Thyroid gland (tissue), 4 donors: ENCODE measurements around the gene POLK. TPM values are rescaled to one million over a fixed set of nuclear protein-coding genes. Genes with fewer than 3 reads are reported as not detected.

ENCODE experiments used
- DNase-seq, 2 donors: peaks; one replicate each; pipeline ENCODE4 v3.0.0-alpha.2; 2019
- H3K27ac ChIP-seq, 3 donors: fragments of 200-600 bp; sonication (generic); 1 replicate in 2 of 3; 2 replicates in 1 of 3; pipeline ENCODE4 v1.5.1; 2016 to 2019; ENCODE audit warnings: mild to moderate bottlenecking in 1 of 3, moderate library complexity in 1 of 3
- H3K27me3 ChIP-seq: fragments of 200-600 bp; sonication (generic); one replicate; pipeline ENCODE4 v1.5.1; 2019
- H3K36me3 ChIP-seq, 2 donors: fragments of 200-600 bp; sonication (generic); one replicate each; pipeline ENCODE4 v1.5.1; 2016 to 2019
- H3K4me1 ChIP-seq, 2 donors: fragments of 200-600 bp; sonication (generic); one replicate each; pipeline ENCODE4 v1.5.1; 2017 to 2019
- H3K4me3 ChIP-seq, 3 donors: fragments of 200-600 bp; sonication (generic); replicated peaks in 1 of 3; 1 replicate in 2 of 3; 2 replicates in 1 of 3; pipeline ENCODE4 v1.5.1; 2016; ENCODE audit warnings: mild to moderate bottlenecking in 1 of 3
- H3K9me3 ChIP-seq: fragments of 200-600 bp; sonication (generic); one replicate; pipeline ENCODE4 v1.5.1; 2017
- POLR2A ChIP-seq, 2 donors: fragments of 450-650 bp; IDR thresholded peaks; one replicate each; pipeline ENCODE4 v1.6.1; 2017; ENCODE audit warnings: antibody characterized with exemption in 2 of 2, mild to moderate bottlenecking in 2 of 2, moderate library complexity in 1 of 2
- WGBS, 2 donors: methylation state at CpG; one replicate each; pipeline ENCODE4 v1.1.5; 2017; 5-methylcytosine and 5-hydroxymethylcytosine counted together
- intact Hi-C: fragments of 100-400 bp; cut with DNase I; formaldehyde crosslinking; loops from one replicate; pipeline ENCODE4 v1.15.1; 2023
- total RNA-seq, 4 donors: library from RNA; depleted of rRNA; stranded (reverse); fragments of >200 nt; gene quantifications; one replicate each; pipeline ENCODE4 v1.2.3, GENCODE V29; 2016
- TF ChIP-seq, protein P1 (sequence below), 6 experiments: fragments of 200-600 bp in 3 of 6; fragments of 450-650 bp in 3 of 6; sonication (generic) in 3 of 6; IDR thresholded peaks; one replicate each; pipeline ENCODE4 v1.5.1; 2016 to 2019; ENCODE audit warnings: antibody characterized with exemption in 6 of 6, mild to moderate bottlenecking in 2 of 6, inconsistent platforms in 1 of 6, moderate library complexity in 1 of 6

POLK gene
- total RNA-seq, 4 donors from 2014 or later: 49.8 to 74.5 (median 63.3) TPM

GRCh38 chr5:75550597-75550996 is 38.9 kb downstream of the POLK start:
- no peaks in the 10 kb centered on the region for H3K9me3 ChIP-seq
- H3K27ac ChIP-seq: no peak overlapping the region
- peaks cover 7 to 13% of the 10 kb centered on the region in 2 donors for H3K36me3 ChIP-seq
- WGBS, 2 donors: 98 to 100% methylated on average over 1 of the region's 1 CpG
- peaks cover 0 to 5% of the 10 kb centered on the region in 2 donors for H3K4me1 ChIP-seq
- TF ChIP-seq, protein P1, sequence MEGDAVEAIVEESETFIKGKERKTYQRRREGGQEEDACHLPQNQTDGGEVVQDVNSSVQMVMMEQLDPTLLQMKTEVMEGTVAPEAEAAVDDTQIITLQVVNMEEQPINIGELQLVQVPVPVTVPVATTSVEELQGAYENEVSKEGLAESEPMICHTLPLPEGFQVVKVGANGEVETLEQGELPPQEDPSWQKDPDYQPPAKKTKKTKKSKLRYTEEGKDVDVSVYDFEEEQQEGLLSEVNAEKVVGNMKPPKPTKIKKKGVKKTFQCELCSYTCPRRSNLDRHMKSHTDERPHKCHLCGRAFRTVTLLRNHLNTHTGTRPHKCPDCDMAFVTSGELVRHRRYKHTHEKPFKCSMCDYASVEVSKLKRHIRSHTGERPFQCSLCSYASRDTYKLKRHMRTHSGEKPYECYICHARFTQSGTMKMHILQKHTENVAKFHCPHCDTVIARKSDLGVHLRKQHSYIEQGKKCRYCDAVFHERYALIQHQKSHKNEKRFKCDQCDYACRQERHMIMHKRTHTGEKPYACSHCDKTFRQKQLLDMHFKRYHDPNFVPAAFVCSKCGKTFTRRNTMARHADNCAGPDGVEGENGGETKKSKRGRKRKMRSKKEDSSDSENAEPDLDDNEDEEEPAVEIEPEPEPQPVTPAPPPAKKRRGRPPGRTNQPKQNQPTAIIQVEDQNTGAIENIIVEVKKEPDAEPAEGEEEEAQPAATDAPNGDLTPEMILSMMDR (IDR thresholded peaks at IDR 0.05): no peak
- no peak for TF ChIP-seq POLR2A (IDR thresholded peaks at IDR 0.05)
- intact Hi-C loops: no loop called here
- no peak for DNase-seq
- H3K4me3 ChIP-seq: no peak overlapping the region
- H3K27me3 ChIP-seq: no peaks in the 10 kb centered on the region

DNA sequence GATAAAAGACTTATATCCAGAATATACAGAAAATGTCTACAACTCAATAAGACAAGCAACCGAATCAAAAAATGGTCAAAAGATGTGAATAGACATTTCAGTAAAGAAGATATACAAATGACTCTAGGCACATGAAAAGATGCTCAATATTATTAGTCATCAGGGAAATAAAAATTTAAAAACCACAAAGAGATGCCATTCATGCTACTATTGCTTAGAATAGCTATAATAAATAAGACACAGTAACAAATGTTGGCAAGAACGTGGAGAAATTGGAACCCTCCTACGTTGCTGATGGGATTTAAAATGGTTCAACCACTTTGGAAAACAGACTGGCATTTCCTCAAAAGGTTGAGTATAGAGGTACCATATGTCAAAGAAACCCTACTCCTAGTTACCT is 39.8 kb downstream of the POLK start:
- WGBS, 2 donors: 95 to 97% methylated on average over 3 of the region's 3 CpGs
- Histone ChIP-seq H3K27me3 (no peaks in the 10 kb centered on the region), H3K4me3 (no peak overlapping the region), H3K9me3 (no peaks in the 10 kb centered on the region), H3K27ac (no peak overlapping the region), H3K36me3 (peaks cover 7 to 13% of the 10 kb centered on the region in 2 donors), H3K4me1 (peaks cover 0 to 5% of the 10 kb centered on the region in 2 donors)
- intact Hi-C loops: no loop called here
- TF ChIP-seq, protein P1 (IDR thresholded peaks at IDR 0.05): no peak
- no peak for TF ChIP-seq POLR2A (IDR thresholded peaks at IDR 0.05)
- DNase-seq: no peak

DNA sequence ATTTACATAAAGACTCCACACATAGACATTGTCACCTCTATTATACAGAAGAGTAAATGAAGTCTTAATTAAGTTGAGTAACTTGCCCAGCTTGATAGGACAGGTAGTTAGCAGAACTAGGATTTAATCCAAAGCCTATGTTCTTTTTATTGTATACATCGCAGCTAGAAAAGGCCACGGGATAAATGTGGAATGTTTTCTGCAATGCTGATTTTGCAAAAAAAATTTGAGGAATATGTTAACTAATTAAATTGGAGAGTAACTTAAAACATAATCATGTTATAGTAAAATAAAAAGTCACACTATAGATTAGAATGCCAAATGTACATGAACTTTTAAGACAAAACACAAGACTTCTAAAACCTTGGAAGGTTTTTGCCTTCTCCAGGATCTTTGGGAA is 41.1 kb downstream of the POLK start:
- 95 to 97% methylated on average over 2 of the region's 2 CpGs for WGBS, 2 donors
- DNase-seq: no peak
- no peak overlapping the region for H3K27ac ChIP-seq
- peaks cover 0 to 3% of the 10 kb centered on the region in 2 donors for H3K4me1 ChIP-seq
- no peak overlapping the region for H3K4me3 ChIP-seq
- TF ChIP-seq, protein P1 (IDR thresholded peaks at IDR 0.05): no peak
- no peak for TF ChIP-seq POLR2A (IDR thresholded peaks at IDR 0.05)
- intact Hi-C loops: no loop called here
- peaks cover 7 to 13% of the 10 kb centered on the region in 2 donors for H3K36me3 ChIP-seq
- H3K27me3 ChIP-seq: no peaks in the 10 kb centered on the region
- no peaks in the 10 kb centered on the region for H3K9me3 ChIP-seq

GRCh38 chr5:75553358-75553757 is 41.7 kb downstream of the POLK start:
- Histone ChIP-seq H3K36me3 (peaks cover 7 to 13% of the 10 kb centered on the region in 2 donors), H3K4me1 (no peaks in the 10 kb centered on the region), H3K27ac (no peak overlapping the region), H3K9me3 (no peaks in the 10 kb centered on the region), H3K27me3 (no peaks in the 10 kb centered on the region), H3K4me3 (no peak overlapping the region)
- DNase-seq: no peak
- no peak for TF ChIP-seq POLR2A (IDR thresholded peaks at IDR 0.05)
- TF ChIP-seq, protein P1 (IDR thresholded peaks at IDR 0.05): no peak
- 100% methylated on average over 1 of the region's 1 CpG for WGBS, 2 donors
- intact Hi-C loops: no loop called here

DNA sequence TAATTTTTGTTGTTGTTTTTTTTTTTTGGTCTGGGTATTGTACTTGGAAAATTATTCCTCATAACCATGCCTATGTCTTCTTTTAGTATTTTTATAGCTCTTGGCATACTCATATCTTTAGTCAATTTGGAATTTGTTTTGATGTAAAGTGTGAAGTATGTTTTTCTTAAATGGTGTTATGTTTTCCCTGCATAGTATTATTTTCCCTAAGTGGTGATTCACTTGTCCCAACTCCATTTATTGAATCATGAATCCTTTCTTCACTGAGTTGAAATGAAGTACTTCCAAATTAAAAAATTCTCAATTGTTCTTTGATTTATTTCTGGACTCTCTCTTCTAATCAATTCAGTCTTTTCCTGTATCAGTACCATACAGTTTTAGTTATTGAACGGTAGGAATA is 46.5 kb downstream of the POLK start:
- TF ChIP-seq POLR2A (IDR thresholded peaks at IDR 0.05): no peak
- TF ChIP-seq, protein P1 (IDR thresholded peaks at IDR 0.05): no peak
- no peaks in the 10 kb centered on the region for H3K4me1 ChIP-seq
- H3K36me3 ChIP-seq: peaks cover 0 to 9% of the 10 kb centered on the region in 2 donors
- H3K27me3 ChIP-seq: no peaks in the 10 kb centered on the region
- no peak for DNase-seq
- H3K4me3 ChIP-seq: no peak overlapping the region
- H3K27ac ChIP-seq: no peak overlapping the region
- 91 to 97% methylated on average over 1 of the region's 1 CpG for WGBS, 2 donors
- intact Hi-C loops: no loop called here
- H3K9me3 ChIP-seq: no peaks in the 10 kb centered on the region
